HG03025 (cell line): ENCODE results near the gene ASPA.
"Not testable (repeated sequence)": the region's sequence is repeated elsewhere in the genome, so short reads cannot be mapped to it uniquely, and the experiment has no call there.

Source experiments
- ATAC-seq: cut with Tn5 transposase; IDR thresholded peaks from one replicate; pipeline ENCODE4 v1.9.1; 2021; ENCODE audit warnings: mild to moderate bottlenecking, moderate library complexity; ENCODE audit not compliant: unreplicated experiment, low FRiP score

ASPA gene

DNA sequence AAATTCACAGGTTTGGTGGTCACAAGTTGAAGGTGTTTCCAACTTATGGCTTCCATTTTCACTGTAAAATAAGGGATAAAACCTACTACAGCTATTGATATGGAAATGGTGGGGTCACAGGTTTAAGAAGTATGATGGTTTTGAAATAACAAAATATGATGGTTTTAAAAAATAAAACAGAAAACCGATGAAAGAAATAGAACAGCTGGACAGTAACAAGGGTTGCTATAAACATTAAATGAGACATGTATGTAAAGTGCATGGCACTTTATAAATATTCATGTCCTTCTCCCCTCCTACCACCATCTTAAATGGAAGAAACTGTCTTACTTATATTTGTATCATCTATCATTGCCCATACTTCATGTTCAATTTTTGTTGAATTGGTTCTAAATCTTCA lies 31.3 kb downstream of the ASPA start:
- ATAC-seq, result no peak

DNA sequence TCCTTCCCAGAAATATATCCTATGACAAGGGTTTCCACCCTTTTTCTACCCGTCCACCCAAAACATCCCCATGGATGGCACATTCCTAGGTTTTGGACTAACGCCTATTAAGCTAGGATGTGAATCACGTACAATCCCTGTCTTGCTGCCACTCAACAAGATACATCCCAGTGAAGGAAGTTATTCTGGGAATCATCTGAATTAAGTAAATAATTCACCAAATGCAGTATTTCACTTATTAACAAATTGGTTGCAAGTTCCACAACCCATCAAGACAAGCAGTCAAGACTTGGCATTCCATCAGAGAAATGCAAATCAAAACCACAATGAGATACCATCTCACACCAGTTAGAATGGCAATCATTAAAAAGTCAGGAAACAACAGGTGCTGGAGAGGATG lies 32.1 kb downstream of the ASPA start:
- no peak for ATAC-seq

DNA sequence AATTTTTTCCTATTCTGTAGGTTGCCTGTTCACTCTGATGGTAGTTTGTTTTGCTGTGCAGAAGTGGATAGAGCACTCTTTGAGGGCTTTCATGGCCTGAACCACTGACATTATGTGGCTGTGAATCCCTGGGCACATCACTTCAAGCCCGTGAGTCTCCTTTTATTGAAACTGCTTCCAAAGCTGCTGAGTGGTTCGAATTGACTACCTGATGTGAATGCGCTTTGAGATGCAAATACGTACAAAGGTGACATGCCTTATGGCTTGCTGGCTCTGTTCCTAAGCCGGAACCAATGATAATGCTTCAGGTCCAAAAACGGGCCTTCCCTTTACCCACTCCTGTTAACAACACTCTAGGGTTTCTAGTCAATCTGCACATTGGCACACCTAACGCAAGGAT lies 34.3 kb downstream of the ASPA start:
- ATAC-seq, result no peak

- ATAC-seq, result no peak
These were observed 36.2 kb downstream of the ASPA start for GRCh38 chr17:3511852-3512504.

DNA sequence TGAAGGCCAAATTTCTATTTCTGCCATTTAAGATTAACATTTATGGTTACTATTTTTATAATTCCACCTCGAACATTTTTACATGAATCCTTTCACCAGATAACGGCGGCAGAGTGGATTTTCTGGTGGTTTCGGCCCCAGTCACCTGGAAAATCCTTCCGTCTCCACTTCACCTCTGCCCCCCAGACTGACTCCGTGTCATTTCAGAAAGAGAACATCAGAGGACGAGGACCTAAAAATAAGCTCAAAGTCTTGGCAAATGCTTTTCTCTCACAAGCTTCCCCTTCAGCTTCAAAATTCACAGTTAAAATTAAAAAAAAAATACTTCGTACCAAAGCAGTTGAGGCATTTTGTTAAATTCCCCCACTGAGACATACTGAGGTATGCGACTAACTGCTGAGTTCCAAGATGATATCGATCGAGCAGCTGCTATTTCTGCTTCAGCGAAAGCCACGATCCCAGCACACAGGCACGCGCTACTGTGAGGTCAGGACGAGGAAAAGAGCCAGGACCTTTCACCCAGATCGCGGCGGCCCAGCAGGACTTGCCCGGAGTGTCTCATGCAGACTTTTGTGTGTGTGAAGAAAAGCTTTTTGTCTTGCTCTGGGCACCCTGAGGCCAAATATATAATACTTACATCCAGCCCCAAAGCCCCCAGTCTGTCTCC lies 36.8 kb downstream of the ASPA start:
- no peak for ATAC-seq

DNA sequence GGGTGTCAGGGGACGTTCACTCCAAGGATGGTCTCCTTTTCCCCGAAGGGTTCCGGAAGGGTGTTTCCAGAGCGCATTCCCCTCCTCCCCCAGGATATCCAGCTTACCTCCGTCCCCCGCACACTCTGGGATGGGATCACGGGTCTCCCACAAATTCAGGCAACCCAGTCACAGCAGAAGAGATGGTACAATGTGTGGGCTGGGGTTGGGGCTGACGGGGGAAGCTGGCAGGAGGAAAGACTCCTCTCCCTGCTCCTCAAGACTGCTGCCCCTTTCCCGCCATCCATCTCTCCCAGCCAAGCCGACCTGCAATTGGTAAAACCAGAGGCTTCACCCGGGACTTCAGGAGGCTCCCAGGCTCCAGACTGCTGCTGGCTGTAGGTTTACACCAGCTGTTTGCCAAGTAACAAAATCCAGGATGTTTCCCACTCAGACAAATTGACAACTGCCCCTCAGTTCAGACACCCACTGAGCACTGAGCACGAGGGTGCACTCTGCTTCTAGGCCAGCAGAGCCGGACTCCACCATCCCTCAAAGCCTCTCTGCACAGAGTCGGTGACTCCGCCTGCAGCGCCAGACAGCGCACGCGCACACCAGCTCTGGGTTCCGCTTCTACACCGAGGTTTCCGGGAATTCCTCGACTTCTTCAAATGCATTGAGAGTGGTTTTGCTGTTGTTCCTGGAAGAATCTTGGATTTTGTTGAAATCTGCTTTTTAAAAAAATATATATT lies 37.7 kb downstream of the ASPA start:
- no peak for ATAC-seq

- not testable (repeated sequence) for ATAC-seq
These were observed 38.4 kb downstream of the ASPA start for GRCh38 chr17:3514167-3514566.

- ATAC-seq, result no peak
These were observed 39.1 kb downstream of the ASPA start for GRCh38 chr17:3514873-3515272.

DNA sequence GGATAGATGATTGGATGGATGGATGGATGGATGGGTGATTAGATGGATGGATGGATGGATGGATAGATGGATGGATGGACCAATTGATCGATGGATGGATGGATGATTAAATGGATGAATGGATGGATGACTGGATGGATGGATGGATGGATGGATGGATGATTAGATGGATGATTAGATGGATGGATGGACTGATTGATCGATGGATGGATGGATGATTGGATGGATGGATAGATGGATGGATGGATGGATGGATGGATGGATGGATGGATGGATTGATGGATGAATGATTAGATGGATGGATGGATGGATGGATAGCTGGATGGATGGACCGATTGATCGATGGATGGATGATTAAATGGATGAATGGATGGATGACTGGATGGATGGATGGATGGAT lies 43.7 kb downstream of the ASPA start:
- ATAC-seq, result not testable (repeated sequence)

GRCh38 chr17:3524024-3524423 lies 48.2 kb downstream of the ASPA start:
- ATAC-seq, result no peak

GRCh38 chr17:3526491-3526890 lies 50.7 kb downstream of the ASPA start:
- no peak for ATAC-seq

GRCh38 chr17:3526971-3527370 lies 51.2 kb downstream of the ASPA start:
- ATAC-seq, result no peak

GRCh38 chr17:3527468-3527867 lies 51.7 kb downstream of the ASPA start:
- no peak for ATAC-seq

GRCh38 chr17:3527896-3528295 lies 52.1 kb downstream of the ASPA start:
- ATAC-seq, result no peak

- ATAC-seq, result no peak
These were observed 52.6 kb downstream of the ASPA start for GRCh38 chr17:3528403-3528851.

DNA sequence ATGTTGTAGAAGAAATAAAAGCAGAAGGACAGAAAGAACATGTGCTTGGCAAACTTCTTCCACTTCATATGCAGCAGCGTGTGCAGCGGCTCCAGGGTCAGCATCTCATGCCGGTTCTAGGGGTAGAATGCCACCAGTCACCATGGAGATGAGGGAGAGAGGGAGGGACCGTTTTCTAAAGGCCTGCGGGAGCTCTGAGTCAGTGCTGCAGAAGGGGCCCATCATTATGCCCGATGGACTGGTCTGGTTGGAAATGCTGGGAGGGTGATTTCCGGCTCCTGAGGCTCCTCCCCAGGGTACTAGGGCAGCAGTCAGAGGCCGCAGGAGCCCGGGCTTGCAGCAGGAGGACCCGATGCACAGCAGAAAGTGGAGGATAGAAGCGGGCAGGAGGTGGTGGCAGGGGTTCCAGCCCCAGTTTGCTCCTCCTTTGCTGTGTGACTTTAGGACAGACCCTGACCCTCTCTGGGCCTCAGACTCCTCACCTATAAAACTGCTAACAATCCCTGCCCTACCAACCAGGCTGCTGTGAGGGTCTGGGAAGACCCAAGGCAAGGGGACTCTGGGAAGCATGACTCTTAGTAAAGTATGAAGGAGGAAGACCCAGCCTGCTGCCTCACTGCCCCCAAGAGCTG lies 53.2 kb downstream of the ASPA start:
- no peak for ATAC-seq

DNA sequence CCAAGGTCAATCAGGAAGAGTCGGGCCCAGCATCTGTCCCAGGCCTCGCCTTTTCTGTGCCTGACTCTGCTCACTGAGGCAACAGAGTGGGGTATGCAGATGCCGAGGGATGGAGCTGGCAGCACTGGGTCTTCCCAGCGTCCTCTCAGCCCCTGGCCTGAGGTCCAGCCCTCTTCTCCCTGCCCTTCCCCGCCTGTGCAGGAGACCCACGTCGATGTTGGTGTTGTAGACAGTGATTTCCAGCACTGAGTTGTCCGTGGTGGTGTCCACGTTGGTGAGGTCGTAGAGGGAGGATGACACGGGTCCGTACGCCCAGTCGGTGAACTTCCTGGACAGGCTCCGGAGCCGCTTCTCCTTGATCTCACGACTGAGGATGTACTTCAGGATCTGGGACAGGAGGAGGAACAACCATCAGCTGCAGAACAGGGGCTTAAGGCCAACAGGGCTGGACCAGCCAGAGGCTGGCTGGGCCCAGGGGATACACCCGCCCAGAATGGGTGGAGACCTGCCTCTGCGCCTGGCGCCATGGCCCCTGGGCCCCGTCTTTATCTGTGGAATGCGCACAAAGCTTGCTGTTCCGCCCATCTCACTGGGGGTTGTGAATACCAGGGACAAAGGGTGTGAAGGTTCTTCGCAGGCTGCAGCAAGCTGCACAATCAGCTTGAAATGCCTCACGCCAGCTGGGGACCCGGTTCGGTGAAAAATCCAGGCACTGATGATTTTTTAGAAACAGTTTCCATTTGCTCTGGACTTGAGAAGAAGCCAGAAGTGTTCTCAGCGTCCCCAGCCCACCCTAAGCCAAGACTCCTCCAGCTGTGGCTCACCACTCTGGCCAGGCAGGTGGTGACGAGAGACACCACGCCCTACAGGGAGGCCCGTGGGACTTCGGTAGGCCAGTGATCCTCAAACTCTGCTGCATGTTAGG lies 54.3 kb downstream of the ASPA start:
- ATAC-seq, result no peak

DNA sequence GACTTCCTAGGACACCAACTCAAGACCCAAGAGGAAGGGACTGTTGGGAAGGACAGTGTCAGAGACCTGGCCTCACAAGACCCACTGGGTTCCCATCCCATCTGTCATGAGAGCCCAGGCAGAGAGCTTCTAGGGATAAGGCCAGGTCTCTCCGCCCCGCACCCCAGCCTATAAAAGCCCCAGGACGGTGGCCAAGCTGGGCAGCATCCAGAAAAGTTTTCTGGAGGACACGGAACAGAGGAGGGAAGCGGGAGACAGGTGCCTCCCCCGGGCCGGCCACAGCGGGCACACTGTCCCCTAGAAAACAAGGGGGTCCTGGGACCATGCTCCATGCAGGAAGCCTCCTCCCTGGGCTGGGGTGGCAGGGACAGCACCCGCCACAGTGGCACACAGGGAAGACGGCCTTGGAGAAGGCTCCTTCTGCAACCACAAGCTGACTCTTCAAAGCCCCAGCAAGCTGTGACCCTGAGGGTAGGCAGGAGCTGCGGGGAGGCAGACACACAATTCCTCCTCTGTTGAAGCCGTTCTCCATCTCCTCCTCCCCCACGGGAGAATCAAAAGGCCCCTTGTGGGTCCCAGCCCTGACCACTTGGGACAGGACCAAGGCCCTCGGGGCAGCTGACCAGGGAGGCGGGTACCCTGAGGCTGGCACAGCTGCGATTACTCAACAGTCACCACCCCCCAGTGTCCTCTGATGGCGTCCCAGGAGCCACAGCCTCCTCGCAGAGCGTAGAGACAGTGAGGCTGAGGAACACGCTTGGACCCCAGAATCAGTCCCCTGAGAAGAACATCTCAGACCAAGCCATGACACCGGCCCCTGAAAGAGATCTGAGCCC lies 55.7 kb downstream of the ASPA start:
- no peak for ATAC-seq

- no peak for ATAC-seq
These were observed 56.5 kb downstream of the ASPA start for GRCh38 chr17:3532106-3532858.
